ENCODE data around the gene NOS3. TPM values are rescaled to one million over a fixed set of nuclear protein-coding genes. Genes with fewer than 3 reads are reported as not detected.

Gene NOS3
- total RNA-seq, 3 donors from 2014 or later = 3.8 to 35.1 (median 5.1) TPM

- DNase-seq (ENCODE audit: low spot score in 2 of 2) = no peak
- H3K9me3 ChIP-seq = no peaks in the 10 kb centered on the region
- peaks cover 0 to 12% of the 10 kb centered on the region in 2 donors for H3K27me3 ChIP-seq
- no peak overlapping the region for H3K27ac ChIP-seq
- intact Hi-C loops (cut with DNase I; ENCODE audit: low total_unique reads) = no loop called here
- no peak overlapping the region for H3K4me3 ChIP-seq
- H3K36me3 ChIP-seq = no peaks in the 10 kb centered on the region
- TF ChIP-seq CTCF (IDR thresholded peaks at IDR 0.05) (no peak), POLR2AphosphoS5 (IDR thresholded peaks at IDR 0.05) (no peak), POLR2A (IDR thresholded peaks at IDR 0.05) (no peak)
- H3K4me1 ChIP-seq = no peaks in the 10 kb centered on the region
These were observed 8.8 kb downstream of the NOS3 start for GRCh38 chr7:150999497-151000230.

GRCh38 chr7:151000897-151001495 lies 10.2 kb downstream of the NOS3 start:
- Histone ChIP-seq H3K4me1 (no peaks in the 10 kb centered on the region), H3K4me3 (no peak overlapping the region), H3K27ac (no peak overlapping the region), H3K9me3 (no peaks in the 10 kb centered on the region), H3K27me3 (peaks cover 0 to 12% of the 10 kb centered on the region in 2 donors), H3K36me3 (no peaks in the 10 kb centered on the region)
- intact Hi-C loops (cut with DNase I; ENCODE audit: low total_unique reads) = no loop called here
- no peak for TF ChIP-seq POLR2AphosphoS5 (IDR thresholded peaks at IDR 0.05)
- no peak for TF ChIP-seq CTCF (IDR thresholded peaks at IDR 0.05)
- TF ChIP-seq POLR2A (IDR thresholded peaks at IDR 0.05) = no peak
- no peak for DNase-seq (ENCODE audit: low spot score in 2 of 2)

- H3K4me1 ChIP-seq = no peaks in the 10 kb centered on the region
- intact Hi-C loops (cut with DNase I; ENCODE audit: low total_unique reads) = no loop called here
- H3K4me3 ChIP-seq = no peak overlapping the region
- H3K9me3 ChIP-seq = no peaks in the 10 kb centered on the region
- no peak for DNase-seq (ENCODE audit: low spot score in 2 of 2)
- peaks cover 0 to 12% of the 10 kb centered on the region in 2 donors for H3K27me3 ChIP-seq
- no peak overlapping the region for H3K27ac ChIP-seq
- no peak for TF ChIP-seq CTCF (IDR thresholded peaks at IDR 0.05)
- no peak for TF ChIP-seq POLR2AphosphoS5 (IDR thresholded peaks at IDR 0.05)
- no peak for TF ChIP-seq POLR2A (IDR thresholded peaks at IDR 0.05)
- H3K36me3 ChIP-seq = no peaks in the 10 kb centered on the region
These were observed 10.7 kb downstream of the NOS3 start for GRCh38 chr7:151001546-151001945.

GRCh38 chr7:151003572-151003971 lies 12.8 kb downstream of the NOS3 start:
- intact Hi-C loops (cut with DNase I; ENCODE audit: low total_unique reads) = no loop called here
- H3K9me3 ChIP-seq = no peaks in the 10 kb centered on the region
- no peaks in the 10 kb centered on the region for H3K36me3 ChIP-seq
- H3K27ac ChIP-seq = no peak overlapping the region
- H3K4me3 ChIP-seq = no peak overlapping the region
- H3K27me3 ChIP-seq = peaks cover 0 to 2% of the 10 kb centered on the region in 2 donors
- no peaks in the 10 kb centered on the region for H3K4me1 ChIP-seq
- no peak for TF ChIP-seq CTCF (IDR thresholded peaks at IDR 0.05)
- TF ChIP-seq POLR2A (IDR thresholded peaks at IDR 0.05) = no peak
- no peak for TF ChIP-seq POLR2AphosphoS5 (IDR thresholded peaks at IDR 0.05)
- no peak for DNase-seq (ENCODE audit: low spot score in 2 of 2)

DNA sequence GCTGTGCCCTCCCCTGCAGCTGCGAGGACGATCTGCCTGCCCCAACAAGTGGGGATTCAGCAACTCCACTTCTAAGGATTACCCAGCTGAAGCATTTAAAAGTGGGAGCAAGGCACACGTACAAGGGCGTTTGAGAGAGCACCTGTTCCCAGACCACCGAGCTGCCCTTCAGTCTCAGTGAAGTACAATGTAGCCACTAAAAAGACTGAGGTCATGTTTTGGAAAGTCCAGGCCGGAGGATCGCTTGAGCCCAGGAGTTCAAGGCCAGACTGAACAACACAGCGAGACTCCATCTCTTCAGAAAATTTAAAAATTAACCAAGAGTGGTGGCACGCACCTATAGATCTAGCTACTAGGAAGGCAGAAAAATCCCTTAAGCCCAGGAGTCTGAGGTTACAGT lies 14.7 kb downstream of the NOS3 start:
- Histone ChIP-seq H3K36me3 (no peaks in the 10 kb centered on the region), H3K4me3 (no peak overlapping the region), H3K4me1 (no peaks in the 10 kb centered on the region), H3K27ac (no peak overlapping the region), H3K27me3 (peaks cover 0 to 18% of the 10 kb centered on the region in 2 donors), H3K9me3 (no peaks in the 10 kb centered on the region)
- TF ChIP-seq POLR2AphosphoS5 (IDR thresholded peaks at IDR 0.05) = no peak
- no peak for TF ChIP-seq CTCF (IDR thresholded peaks at IDR 0.05)
- no peak for TF ChIP-seq POLR2A (IDR thresholded peaks at IDR 0.05)
- intact Hi-C loops (cut with DNase I; ENCODE audit: low total_unique reads) = no loop called here
- DNase-seq (ENCODE audit: low spot score in 2 of 2) = no peak
